ENCODE data around the gene TMEM132D. TPM values are rescaled to one million over a fixed set of nuclear protein-coding genes. Genes with fewer than 3 reads are reported as not detected.

The TMEM132D gene
- total and polyA plus RNA-seq, 2 donors (not counting 3 experiments of a cell fraction or from before 2014, with no cell fraction given) = not detected

GRCh38 chr12:129949651-129950050 is 45.8 kb upstream of the TMEM132D start:
- intact Hi-C loops (cut with micrococcal nuclease) (no loop called here), dilution Hi-C loops (cut with MboI; ENCODE audit: extremely low pct_ligation_motif_present, low sequenced_read_pairs) (no loop called here)
- H3K4me2 ChIP-seq (ENCODE audit: insufficient read depth, low read length) = no peak overlapping the region
- FAIRE-seq = no peak
- no TSS peak for BruUV-seq (replicated peaks)
- no peaks in the 10 kb centered on the region for H3K9me3 ChIP-seq (replicated peaks; ENCODE audit: control insufficient read depth, insufficient read depth, low read length)
- H3K79me2 ChIP-seq (ENCODE audit: control insufficient read depth, insufficient read depth, low read length) = no peaks in the 10 kb centered on the region
- no peak overlapping the region for H3K4me3 ChIP-seq (replicated peaks in 1 of 3; ENCODE audit: insufficient read depth in 1 of 3, low read depth in 1 of 3, low read length in 3 of 3)
- no peaks in the 10 kb centered on the region for H3K4me1 ChIP-seq (ENCODE audit: control insufficient read depth, extremely low read depth, insufficient read depth, low read length)
- no peak for DNase-seq (ENCODE audit: low read depth, low spot score)
- no peak overlapping the region for H3K9ac ChIP-seq (replicated peaks; ENCODE audit: extremely low read depth, insufficient read depth, low read length)
- no peaks in the 10 kb centered on the region for H3K36me3 ChIP-seq (ENCODE audit: control insufficient read depth in 2 of 2, extremely low read depth in 1 of 2, insufficient read depth in 2 of 2, low read length in 2 of 2)
- POLR2A ChIA-PET = no interaction called here
- H3K27me3 ChIP-seq (ENCODE audit: control insufficient read depth in 2 of 2, insufficient read depth in 2 of 2, low read length in 2 of 2) = no peaks in the 10 kb centered on the region
- H3K27ac ChIP-seq (ENCODE audit: insufficient read depth, low read depth, low read length) = no peak overlapping the region
- TF ChIP-seq POLR2AphosphoS5 (IDR thresholded peaks at IDR 0.05; ENCODE audit: insufficient read depth, low read depth, low read length) (no peak), CTCF (IDR thresholded peaks at IDR 0.05; ENCODE audit: extremely low read depth in 1 of 2, insufficient read depth in 1 of 2, low read depth in 1 of 2, low read length in 2 of 2) (no peak), EZH2 (IDR thresholded peaks at IDR 0.05; ENCODE audit: borderline replicate concordance, low read depth, low read length, severe bottlenecking) (no peak), MAX (IDR thresholded peaks at IDR 0.05; ENCODE audit: insufficient read depth, insufficient read length) (no peak), POLR2A (IDR thresholded peaks at IDR 0.05; ENCODE audit: low read depth, low read length) (no peak), FOS (IDR thresholded peaks at IDR 0.05; ENCODE audit: borderline replicate concordance, insufficient read depth, low read length) (no peak), JUN (IDR thresholded peaks at IDR 0.05; ENCODE audit: borderline replicate concordance, insufficient read depth, insufficient read length, low read depth) (no peak), GATA2 (IDR thresholded peaks at IDR 0.05; ENCODE audit: insufficient read depth, insufficient read length, low read depth, low read length) (no peak), MYC (IDR thresholded peaks at IDR 0.05; ENCODE audit: low read depth, low read length) (no peak)
- CTCF ChIA-PET = no interaction called here
- H3K9me1 ChIP-seq (replicated peaks; ENCODE audit: control insufficient read depth, extremely low read depth, insufficient read depth, low read length) = no peaks in the 10 kb centered on the region
- H4K20me1 ChIP-seq (replicated peaks; ENCODE audit: control insufficient read depth, extremely low read depth, insufficient read depth, low read length) = no peaks in the 10 kb centered on the region
- no peak overlapping the region for H2AFZ ChIP-seq (ENCODE audit: low read depth, low read length)
